Right atrium auricular region (tissue), 2 donors: ENCODE measurements around the gene PLD6. TPM values are rescaled to one million over a fixed set of nuclear protein-coding genes. Genes with fewer than 3 reads are reported as not detected.

Experiments used
- DNase-seq: peaks from one replicate; pipeline ENCODE4 v3.0.0-alpha.2; 2019; ENCODE audit warnings: low spot score
- H3K27ac ChIP-seq, 2 donors: fragments of 200-600 bp; sonication (generic); 1 replicate in 1 of 2; 2 replicates in 1 of 2; pipeline ENCODE4 v1.5.1; 2016 to 2019
- H3K27me3 ChIP-seq, 2 donors: fragments of 200-600 bp; sonication (generic); one replicate each; pipeline versions ENCODE4 v1.5.1 to v1.6.0; 2017 to 2019
- H3K36me3 ChIP-seq: fragments of 200-600 bp; sonication (generic); one replicate; pipeline ENCODE4 v1.5.1; 2016
- H3K4me1 ChIP-seq, 2 donors: fragments of 200-600 bp; sonication (generic); one replicate each; pipeline versions ENCODE4 v1.5.1 to v1.6.0; 2017 to 2019
- H3K4me3 ChIP-seq, 2 donors: fragments of 200-600 bp; sonication (generic); 1 replicate in 1 of 2; 2 replicates in 1 of 2; pipeline ENCODE4 v1.5.1; 2017 to 2019; ENCODE audit warnings: mild to moderate bottlenecking in 1 of 2, moderate library complexity in 1 of 2
- H3K9me3 ChIP-seq, 2 donors: fragments of 200-600 bp; sonication (generic); one replicate each; pipeline ENCODE4 v1.5.1; 2019
- total RNA-seq, 2 donors: library from RNA; depleted of rRNA; stranded (reverse); fragments of >200 nt; gene quantifications; one replicate each; pipeline ENCODE4 v1.1.0, GENCODE V29; 2016
- TF ChIP-seq, protein P1 (sequence below), 2 donors: fragments of 200-600 bp; sonication (generic); IDR thresholded peaks; one replicate each; pipeline ENCODE4 v1.5.1; 2019; ENCODE audit warnings: antibody characterized with exemption in 2 of 2

Gene PLD6
- total RNA-seq, 2 donors from 2014 or later = 3.1 to 6.8 TPM

DNA sequence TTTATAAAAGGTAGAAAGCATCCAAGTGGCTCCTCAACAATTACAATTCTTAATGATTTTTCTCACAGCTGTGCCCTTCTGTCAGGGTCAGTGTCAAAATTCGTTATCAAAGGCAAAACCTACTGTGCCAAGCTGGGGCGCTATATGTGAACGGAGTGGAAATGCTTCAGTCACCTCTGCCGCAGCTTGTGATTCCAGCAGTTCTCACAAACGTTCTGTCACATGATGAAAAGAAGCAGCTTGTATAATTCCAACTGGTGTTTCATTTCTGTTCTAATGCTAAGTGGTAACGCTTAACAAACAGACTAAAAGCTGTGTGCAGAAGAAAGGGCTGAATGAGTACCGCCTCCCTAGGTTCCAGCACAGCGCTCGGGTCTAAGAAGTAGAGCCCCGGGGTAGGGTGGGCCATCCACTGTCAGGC is 14.2 kb downstream of the PLD6 start:
- Histone ChIP-seq H3K36me3 (peaks cover 24% of the 10 kb centered on the region), H3K4me1 (peaks cover 0 to 32% of the 10 kb centered on the region in 2 donors), H3K9me3 (no peaks in the 10 kb centered on the region), H3K27ac (peak overlapping the region; percentile 65 to 69), H3K27me3 (no peaks in the 10 kb centered on the region), H3K4me3 (no peak overlapping the region)
- DNase-seq = no peak
- TF ChIP-seq, protein P1, sequence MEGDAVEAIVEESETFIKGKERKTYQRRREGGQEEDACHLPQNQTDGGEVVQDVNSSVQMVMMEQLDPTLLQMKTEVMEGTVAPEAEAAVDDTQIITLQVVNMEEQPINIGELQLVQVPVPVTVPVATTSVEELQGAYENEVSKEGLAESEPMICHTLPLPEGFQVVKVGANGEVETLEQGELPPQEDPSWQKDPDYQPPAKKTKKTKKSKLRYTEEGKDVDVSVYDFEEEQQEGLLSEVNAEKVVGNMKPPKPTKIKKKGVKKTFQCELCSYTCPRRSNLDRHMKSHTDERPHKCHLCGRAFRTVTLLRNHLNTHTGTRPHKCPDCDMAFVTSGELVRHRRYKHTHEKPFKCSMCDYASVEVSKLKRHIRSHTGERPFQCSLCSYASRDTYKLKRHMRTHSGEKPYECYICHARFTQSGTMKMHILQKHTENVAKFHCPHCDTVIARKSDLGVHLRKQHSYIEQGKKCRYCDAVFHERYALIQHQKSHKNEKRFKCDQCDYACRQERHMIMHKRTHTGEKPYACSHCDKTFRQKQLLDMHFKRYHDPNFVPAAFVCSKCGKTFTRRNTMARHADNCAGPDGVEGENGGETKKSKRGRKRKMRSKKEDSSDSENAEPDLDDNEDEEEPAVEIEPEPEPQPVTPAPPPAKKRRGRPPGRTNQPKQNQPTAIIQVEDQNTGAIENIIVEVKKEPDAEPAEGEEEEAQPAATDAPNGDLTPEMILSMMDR (IDR thresholded peaks at IDR 0.05) = no peak

DNA sequence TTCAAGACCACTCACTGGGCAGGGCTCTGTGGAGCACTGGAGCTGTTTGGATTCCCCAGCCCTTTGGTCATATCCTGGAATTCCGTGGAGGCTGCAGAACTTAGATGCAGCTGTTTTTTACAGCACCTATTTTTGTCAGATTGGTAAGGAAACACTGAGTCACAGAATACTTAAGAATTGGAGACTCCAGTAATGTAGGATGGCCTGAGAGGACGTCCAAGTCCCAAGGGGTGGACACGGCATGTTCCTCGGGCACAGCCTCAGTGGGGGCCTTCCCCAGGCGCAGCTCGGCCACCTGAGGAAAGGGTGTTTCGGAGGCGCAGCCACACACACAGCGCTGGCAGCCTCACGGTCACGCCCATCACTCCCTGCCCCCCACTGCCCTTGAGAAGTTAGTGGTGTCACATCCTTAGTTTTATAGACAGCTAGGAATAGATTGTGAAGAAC is 14.8 kb downstream of the PLD6 start:
- H3K4me3 ChIP-seq = no peak overlapping the region
- H3K27me3 ChIP-seq = no peaks in the 10 kb centered on the region
- H3K27ac ChIP-seq = peak overlapping the region; percentile 65 to 69
- peaks cover 24% of the 10 kb centered on the region for H3K36me3 ChIP-seq
- H3K9me3 ChIP-seq = no peaks in the 10 kb centered on the region
- H3K4me1 ChIP-seq = peaks cover 0 to 33% of the 10 kb centered on the region in 2 donors
- DNase-seq = no peak
- TF ChIP-seq, protein P1 (IDR thresholded peaks at IDR 0.05) = no peak

DNA sequence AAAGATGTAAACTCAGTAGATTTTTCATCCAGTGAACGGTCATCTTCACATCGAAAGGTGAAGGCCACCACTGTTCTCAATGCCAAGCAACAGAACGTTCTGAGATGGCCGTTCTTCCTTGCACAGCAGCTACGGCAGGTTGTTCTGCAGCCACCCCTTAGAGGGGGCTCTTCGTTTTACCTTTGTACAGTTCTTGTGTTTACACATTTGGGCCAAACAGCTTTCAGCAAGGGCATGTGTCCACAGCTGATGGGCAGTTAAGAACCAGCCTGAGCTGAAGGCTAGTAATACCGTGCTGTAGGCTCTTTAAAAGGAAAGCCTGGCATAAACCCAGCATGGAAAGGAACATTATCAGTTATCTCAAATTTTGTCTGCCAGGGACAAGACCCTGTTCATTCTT is 15.9 kb downstream of the PLD6 start:
- DNase-seq = no peak
- Histone ChIP-seq H3K4me1 (peaks cover 0 to 45% of the 10 kb centered on the region in 2 donors), H3K9me3 (no peaks in the 10 kb centered on the region), H3K4me3 (no peak overlapping the region), H3K36me3 (peaks cover 24% of the 10 kb centered on the region), H3K27ac (peak overlapping the region; percentile 65 to 69), H3K27me3 (no peaks in the 10 kb centered on the region)
- TF ChIP-seq, protein P1 (IDR thresholded peaks at IDR 0.05) = peak in 1 of 2 donors; percentile 23

DNA sequence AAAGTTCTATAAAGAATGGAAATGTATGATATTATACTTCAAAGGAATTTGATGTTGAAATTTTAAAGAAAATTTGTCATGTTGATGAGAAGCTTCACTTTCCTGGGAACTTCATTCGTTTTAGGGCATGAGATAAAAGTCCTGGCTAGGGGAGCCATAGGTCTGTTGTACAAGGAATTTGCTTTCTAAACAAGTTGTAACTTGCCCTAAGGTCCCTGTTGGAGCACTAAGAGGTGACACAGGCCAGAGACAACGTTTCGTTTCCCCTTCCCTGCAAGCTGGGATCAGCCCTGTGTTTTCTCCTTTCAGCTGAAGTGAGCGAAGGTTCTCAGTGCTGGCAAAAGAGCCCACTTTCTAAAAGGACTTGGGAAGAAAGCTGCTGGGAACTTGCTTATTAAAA is 16.6 kb downstream of the PLD6 start:
- H3K4me1 ChIP-seq = peaks cover 0 to 51% of the 10 kb centered on the region in 2 donors
- no peak overlapping the region for H3K27ac ChIP-seq
- no peaks in the 10 kb centered on the region for H3K9me3 ChIP-seq
- H3K36me3 ChIP-seq = peaks cover 24% of the 10 kb centered on the region
- TF ChIP-seq, protein P1 (IDR thresholded peaks at IDR 0.05) = no peak
- no peak overlapping the region for H3K4me3 ChIP-seq
- H3K27me3 ChIP-seq = no peaks in the 10 kb centered on the region
- DNase-seq = no peak

DNA sequence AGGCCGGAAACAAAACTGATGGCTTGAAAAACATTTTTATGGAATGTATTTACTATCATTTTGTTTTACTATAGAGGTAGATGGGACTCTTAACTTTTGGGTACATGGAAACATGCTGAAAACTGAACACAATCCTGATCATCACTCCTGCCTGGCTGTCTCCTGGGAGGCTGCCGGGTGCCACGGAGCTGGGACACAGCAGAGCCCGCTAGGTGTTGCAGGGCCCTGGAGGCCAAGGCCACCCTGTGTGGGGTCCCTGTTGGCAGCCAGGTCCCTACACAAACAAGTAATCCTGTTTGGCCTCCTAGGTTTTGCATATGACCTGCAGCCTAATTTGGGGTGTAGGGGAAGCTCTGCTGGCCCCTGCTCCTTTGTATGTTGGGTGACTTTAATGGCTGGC is 17.5 kb downstream of the PLD6 start:
- Histone ChIP-seq H3K4me1 (peaks cover 0 to 58% of the 10 kb centered on the region in 2 donors), H3K36me3 (peaks cover 24% of the 10 kb centered on the region)
- no peak for DNase-seq

More for the DNA sequence above, 17.5 kb downstream of the PLD6 start:
- no peak overlapping the region for H3K4me3 ChIP-seq
- TF ChIP-seq, protein P1 (IDR thresholded peaks at IDR 0.05) = no peak
- no peaks in the 10 kb centered on the region for H3K27me3 ChIP-seq
- H3K27ac ChIP-seq = no peak overlapping the region
- H3K9me3 ChIP-seq = no peaks in the 10 kb centered on the region
